Measurements from ENCODE around the gene KRTAP4-6.
"Not testable (repeated sequence)": the region's sequence is repeated elsewhere in the genome, so short reads cannot be mapped to it uniquely, and the experiment has no call there.

KRTAP4-6 gene

GRCh38 chr17:41104386-41105038 lies 35.8 kb downstream of the KRTAP4-6 start:
- DNase-seq: not testable (repeated sequence)

- no peak for DNase-seq
Measured at GRCh38 chr17:41103896-41104295, 36.4 kb downstream of the KRTAP4-6 start.

- no peak for DNase-seq
Measured at GRCh38 chr17:41101586-41102259, 38.6 kb downstream of the KRTAP4-6 start, which contains the start of gene KRTAP4-16. Gene KRTAP4-16 (minus strand): TSS chr17:41102209. CDS start chr17:41102209, 0 bp downstream.

- DNase-seq: not testable (repeated sequence)
Measured at GRCh38 chr17:41099682-41100480, 40.5 kb downstream of the KRTAP4-6 start.

GRCh38 chr17:41098481-41098880 lies 41.9 kb downstream of the KRTAP4-6 start:
- no peak for DNase-seq

GRCh38 chr17:41098042-41098441 lies 42.3 kb downstream of the KRTAP4-6 start, which contains the start of gene KRTAP4-8:
Gene KRTAP4-8 (minus strand): TSS chr17:41098142. CDS start chr17:41098084, 58 bp downstream.
- DNase-seq: no peak

GRCh38 chr17:41096055-41096454 lies 44.3 kb downstream of the KRTAP4-6 start:
- DNase-seq: no peak

Data from activated CD4-positive, CD25-positive, alpha-beta regulatory T cell (primary cell).